ENCODE data around the gene SEC24D. TPM values are rescaled to one million over a fixed set of nuclear protein-coding genes. Genes with fewer than 3 reads are reported as not detected.

Gene SEC24D
- total RNA-seq, 1 donor from 2014 or later = 26.0 TPM

- H3K36me3 Mint-ChIP-seq (ENCODE audit: unreplicated experiment) = no peaks in the 10 kb centered on the region
- peak; percentile 97 for DNase-seq
- peak within 1 kb of the TSS; percentile 96 for H3K4me3 Mint-ChIP-seq (ENCODE audit: unreplicated experiment)
- H3K27me3 Mint-ChIP-seq (ENCODE audit: unreplicated experiment) = no peaks in the 10 kb centered on the region
- H3K4me1 Mint-ChIP-seq (ENCODE audit: low read depth, unreplicated experiment) = peaks cover 5% of the 10 kb centered on the region
- H3K27ac Mint-ChIP-seq (ENCODE audit: unreplicated experiment) = peak within 1 kb of the TSS; percentile 85
- TF ChIP-seq, protein P1, sequence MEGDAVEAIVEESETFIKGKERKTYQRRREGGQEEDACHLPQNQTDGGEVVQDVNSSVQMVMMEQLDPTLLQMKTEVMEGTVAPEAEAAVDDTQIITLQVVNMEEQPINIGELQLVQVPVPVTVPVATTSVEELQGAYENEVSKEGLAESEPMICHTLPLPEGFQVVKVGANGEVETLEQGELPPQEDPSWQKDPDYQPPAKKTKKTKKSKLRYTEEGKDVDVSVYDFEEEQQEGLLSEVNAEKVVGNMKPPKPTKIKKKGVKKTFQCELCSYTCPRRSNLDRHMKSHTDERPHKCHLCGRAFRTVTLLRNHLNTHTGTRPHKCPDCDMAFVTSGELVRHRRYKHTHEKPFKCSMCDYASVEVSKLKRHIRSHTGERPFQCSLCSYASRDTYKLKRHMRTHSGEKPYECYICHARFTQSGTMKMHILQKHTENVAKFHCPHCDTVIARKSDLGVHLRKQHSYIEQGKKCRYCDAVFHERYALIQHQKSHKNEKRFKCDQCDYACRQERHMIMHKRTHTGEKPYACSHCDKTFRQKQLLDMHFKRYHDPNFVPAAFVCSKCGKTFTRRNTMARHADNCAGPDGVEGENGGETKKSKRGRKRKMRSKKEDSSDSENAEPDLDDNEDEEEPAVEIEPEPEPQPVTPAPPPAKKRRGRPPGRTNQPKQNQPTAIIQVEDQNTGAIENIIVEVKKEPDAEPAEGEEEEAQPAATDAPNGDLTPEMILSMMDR (IDR thresholded peaks at IDR 0.05; ENCODE audit: partially characterized antibody, unreplicated experiment) = no peak
- H3K9me3 Mint-ChIP-seq (ENCODE audit: unreplicated experiment) = peaks cover 1% of the 10 kb centered on the region
Measured at GRCh38 chr4:118684873-118685811, 150.8 kb downstream of the SEC24D start, which contains the start of gene METTL14. Gene METTL14, plus strand, starts transcription at chr4:118685392. Its CDS starts 143 bp downstream, at chr4:118685535.

DNA sequence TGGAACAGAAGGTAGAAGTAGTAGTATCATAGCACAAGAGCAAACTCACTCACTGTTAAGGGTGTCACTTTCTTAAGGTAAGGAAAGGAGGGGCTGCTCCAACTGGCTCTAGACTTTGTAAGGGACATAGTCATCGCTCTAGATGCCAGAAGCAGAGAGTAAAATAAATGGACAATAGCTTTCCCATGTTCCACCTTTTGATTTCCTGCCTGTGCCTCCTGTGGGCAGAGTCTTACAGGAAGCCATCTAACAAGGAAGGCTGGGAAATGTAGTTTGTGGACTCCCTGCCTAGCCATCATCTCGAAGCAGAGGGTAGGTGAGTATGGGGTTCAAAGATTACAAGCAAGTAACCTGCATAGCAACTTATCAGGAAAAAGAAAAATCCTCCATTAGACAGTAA, 152.4 kb downstream of the SEC24D start:
- H3K36me3 Mint-ChIP-seq (ENCODE audit: unreplicated experiment) = no peaks in the 10 kb centered on the region
- TF ChIP-seq, protein P1 (IDR thresholded peaks at IDR 0.05; ENCODE audit: partially characterized antibody, unreplicated experiment) = no peak
- H3K4me1 Mint-ChIP-seq (ENCODE audit: low read depth, unreplicated experiment) = peaks cover 5% of the 10 kb centered on the region
- peaks cover 1% of the 10 kb centered on the region for H3K9me3 Mint-ChIP-seq (ENCODE audit: unreplicated experiment)
- no peaks in the 10 kb centered on the region for H3K27me3 Mint-ChIP-seq (ENCODE audit: unreplicated experiment)
- no peak overlapping the region for H3K4me3 Mint-ChIP-seq (ENCODE audit: unreplicated experiment)
- peak overlapping the region; percentile 40 for H3K27ac Mint-ChIP-seq (ENCODE audit: unreplicated experiment)
- no peak for DNase-seq

DNA sequence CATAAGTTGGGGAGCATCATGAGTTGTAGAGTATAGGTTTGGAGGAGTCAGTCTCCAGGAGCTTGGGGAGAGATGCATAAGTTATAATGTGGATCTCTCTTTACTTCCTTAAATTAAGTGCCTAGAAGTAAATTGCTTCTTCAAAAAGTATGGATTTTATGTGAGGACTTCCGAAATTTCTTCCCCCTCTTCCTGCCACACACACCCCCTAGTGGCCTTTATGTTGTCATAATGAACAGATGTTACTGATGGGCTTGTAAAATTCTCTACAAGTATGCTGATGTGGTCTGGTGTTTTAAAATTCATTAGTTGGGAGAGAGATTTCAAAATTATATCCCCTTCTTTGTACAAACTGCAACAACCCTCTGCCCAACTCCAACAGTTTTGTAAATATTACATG, 153.0 kb downstream of the SEC24D start:
- DNase-seq = no peak
- Mint-ChIP-seq H3K36me3 (ENCODE audit: unreplicated experiment) (no peaks in the 10 kb centered on the region), H3K27ac (ENCODE audit: unreplicated experiment) (peak overlapping the region; percentile 40), H3K4me3 (ENCODE audit: unreplicated experiment) (peak overlapping the region; percentile 46), H3K4me1 (ENCODE audit: low read depth, unreplicated experiment) (peaks cover 5% of the 10 kb centered on the region), H3K27me3 (ENCODE audit: unreplicated experiment) (no peaks in the 10 kb centered on the region), H3K9me3 (ENCODE audit: unreplicated experiment) (peaks cover 1% of the 10 kb centered on the region)
- TF ChIP-seq, protein P1 (IDR thresholded peaks at IDR 0.05; ENCODE audit: partially characterized antibody, unreplicated experiment) = peak; percentile 58

DNA sequence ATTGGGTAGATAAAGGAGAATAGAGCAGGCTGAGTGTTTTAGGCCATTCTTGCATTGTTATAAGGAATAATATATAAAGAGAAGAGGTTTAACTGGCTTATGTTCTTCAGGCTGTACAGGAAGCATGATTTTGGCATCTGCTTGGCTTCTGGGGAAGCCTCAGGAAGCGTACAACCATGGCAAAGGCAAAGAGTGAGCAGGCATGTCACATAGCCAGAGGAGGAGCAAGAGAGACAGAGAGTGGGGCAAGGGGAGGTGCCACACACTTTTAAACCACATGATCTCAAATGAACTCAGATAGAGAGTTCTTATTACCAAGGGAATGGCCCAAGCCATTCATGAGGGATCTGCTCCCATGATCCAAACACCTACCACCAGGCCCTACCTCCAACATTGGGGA, 155.1 kb downstream of the SEC24D start:
- H3K27me3 Mint-ChIP-seq (ENCODE audit: unreplicated experiment) = no peaks in the 10 kb centered on the region
- H3K36me3 Mint-ChIP-seq (ENCODE audit: unreplicated experiment) = no peaks in the 10 kb centered on the region
- H3K4me1 Mint-ChIP-seq (ENCODE audit: low read depth, unreplicated experiment) = peaks cover 3% of the 10 kb centered on the region

More for the DNA sequence above, 155.1 kb downstream of the SEC24D start:
- Mint-ChIP-seq H3K27ac (ENCODE audit: unreplicated experiment) (no peak overlapping the region), H3K4me3 (ENCODE audit: unreplicated experiment) (no peak overlapping the region), H3K9me3 (ENCODE audit: unreplicated experiment) (peaks cover 1% of the 10 kb centered on the region)
- no peak for DNase-seq
- TF ChIP-seq, protein P1 (IDR thresholded peaks at IDR 0.05; ENCODE audit: partially characterized antibody, unreplicated experiment) = no peak
